HepG2 (cell line): Measurements from ENCODE around the gene DMPK. TPM values are rescaled to one million over a fixed set of nuclear protein-coding genes. Genes with fewer than 3 reads are reported as not detected.

Source experiments
- AGO2 ChIP-seq: fragments of 200-400 bp; formaldehyde crosslinking; optimal IDR thresholded peaks from 2 replicates; pipeline ENCODE3; 2017; ENCODE audit warnings: mild to moderate bottlenecking, low read depth, low read length, moderate library complexity
- ARID5B ChIP-seq: IDR thresholded peaks from 2 replicates; pipeline ENCODE4 v1.4.0; 2020; ENCODE audit warnings: mild to moderate bottlenecking, missing genetic modification reagents
- CEBPG ChIP-seq: IDR thresholded peaks from 2 replicates; pipeline ENCODE4 v1.6.1; 2016
- FOXK1 ChIP-seq: sonication (generic); formaldehyde crosslinking; IDR thresholded peaks from 2 replicates; pipeline ENCODE4 v1.4.0; 2020; ENCODE audit warnings: low read depth, missing genetic modification reagents, borderline replicate concordance
- HNRNPK ChIP-seq: fragments of 200-400 bp; formaldehyde crosslinking; IDR thresholded peaks from 2 replicates; pipeline ENCODE4 v1.6.1; 2018; ENCODE audit warnings: low read length, low read depth, moderate library complexity, mild to moderate bottlenecking; ENCODE audit not compliant: poor library complexity, severe bottlenecking
- HOXA7 ChIP-seq: sonication (generic); formaldehyde crosslinking; IDR thresholded peaks from 2 replicates; pipeline ENCODE4 v1.8.1; 2022; ENCODE audit warnings: mild to moderate bottlenecking, missing genetic modification reagents, moderate library complexity
- MED8 ChIP-seq: sonication (generic); formaldehyde crosslinking; IDR thresholded peaks from 2 replicates; pipeline ENCODE4 v1.8.1; 2023; ENCODE audit warnings: mild to moderate bottlenecking, missing genetic modification reagents; ENCODE audit not compliant: insufficient replicate concordance
- RXRB ChIP-seq: IDR thresholded peaks from 2 replicates; pipeline ENCODE4 v1.6.1; 2016; ENCODE audit warnings: borderline replicate concordance, missing genetic modification reagents, missing compliant biosample characterization
- SKI ChIP-seq: fragments of 450-650 bp; IDR thresholded peaks from one replicate; pipeline ENCODE4 v1.6.1; 2018; ENCODE audit warnings: mild to moderate bottlenecking; ENCODE audit not compliant: partially characterized antibody
- STAT5B ChIP-seq: sonication (generic); formaldehyde crosslinking; IDR thresholded peaks from 2 replicates; pipeline ENCODE4 v1.4.0; 2020; ENCODE audit warnings: missing genetic modification reagents
- TBL1XR1 ChIP-seq: fragments of 150-350 bp; IDR thresholded peaks from 2 replicates; pipeline ENCODE4 v1.6.1; 2014; ENCODE audit warnings: borderline replicate concordance, low read length; ENCODE audit not compliant: partially characterized antibody
- TBX3 ChIP-seq: fragments of 450-650 bp; IDR thresholded peaks from 2 replicates; pipeline ENCODE4 v1.6.1; 2017; ENCODE audit warnings: antibody characterized with exemption, mild to moderate bottlenecking, inconsistent platforms, borderline replicate concordance
- ZBTB46 ChIP-seq: sonication (generic); formaldehyde crosslinking; IDR thresholded peaks from 2 replicates; pipeline ENCODE4 v1.4.0; 2020; ENCODE audit warnings: mild to moderate bottlenecking, missing genetic modification reagents, borderline replicate concordance
- ZFX ChIP-seq: sonication (generic); formaldehyde crosslinking; IDR thresholded peaks from 2 replicates; pipeline ENCODE4 v1.4.0; 2020; ENCODE audit warnings: mild to moderate bottlenecking, low read depth, missing genetic modification reagents, moderate library complexity
- ZNF281 ChIP-seq: sonication (generic); formaldehyde crosslinking; IDR thresholded peaks from 2 replicates; pipeline ENCODE4 v1.4.0; 2020; ENCODE audit warnings: missing genetic modification reagents, borderline replicate concordance
- ZNF766 ChIP-seq: sonication (generic); formaldehyde crosslinking; IDR thresholded peaks from 2 replicates; pipeline ENCODE4 v1.5.0; 2020; ENCODE audit warnings: missing genetic modification reagents, borderline replicate concordance
- ZNF790 ChIP-seq: sonication (generic); formaldehyde crosslinking; IDR thresholded peaks from 2 replicates; pipeline ENCODE4 v1.8.0; 2022; ENCODE audit warnings: missing genetic modification reagents, mild to moderate bottlenecking, borderline replicate concordance
- ZSCAN22 ChIP-seq: sonication (generic); formaldehyde crosslinking; IDR thresholded peaks from 2 replicates; pipeline ENCODE4 v1.4.0; 2020; ENCODE audit warnings: mild to moderate bottlenecking, missing genetic modification reagents
- polyA plus RNA-seq, 8 experiments: library from polyadenylated mRNA; depleted of rRNA in 3 of 8; stranded (reverse) in 7 of 8; unstranded in 1 of 8; fragments of >200 nt; fragmentation: Illumina TruSeq in 4 of 8; extraction: Trizol in 4 of 8; gene quantifications; 2 replicates each; pipeline versions ENCODE4 v1.2.1 to v1.2.3, GENCODE V29; 2011 to 2016; ENCODE audit warnings: low read depth in 4 of 8, missing spikeins in 1 of 8, mixed read lengths in 1 of 8; ENCODE audit not compliant: insufficient read depth in 1 of 8
- total RNA-seq, 5 experiments: library from RNA; depleted of rRNA; stranded (reverse); fragments of >200 nt; fragmentation: Illumina TruSeq; extraction: Trizol; gene quantifications; 2 replicates each; pipeline ENCODE4 v1.2.3, GENCODE V29; 2016; ENCODE audit warnings: low read depth in 1 of 5

Gene DMPK
- total and polyA plus RNA-seq, 2 of the 13 experiments (the other 11 are each of a cell fraction or from before 2014, with no cell fraction given): 5.3 to 8.8 TPM

GRCh38 chr19:45782162-45782691 lies at the start of gene DMPK (continued):
- no peak for TF ChIP-seq ZBTB46 (CRISPR knock-in tag)
- TF ChIP-seq AGO2: peak; percentile 89
- TF ChIP-seq HNRNPK: peak; percentile 50
- TF ChIP-seq ZFX (CRISPR knock-in tag): peak; percentile 13; the same call in 1 of the 2 replicates
- TF ChIP-seq FOXK1 (CRISPR knock-in tag): no peak
- no peak for TF ChIP-seq TBX3
- no peak for TF ChIP-seq ARID5B
- no peak for TF ChIP-seq CEBPG
- TF ChIP-seq TBL1XR1: no peak
- TF ChIP-seq ZNF766: no peak
- TF ChIP-seq ZNF281 (CRISPR knock-in tag): no peak
- no peak for TF ChIP-seq STAT5B (CRISPR knock-in tag)
- TF ChIP-seq SKI: no peak
- TF ChIP-seq RXRB: no peak
- TF ChIP-seq ZSCAN22: no peak
- TF ChIP-seq MED8 (CRISPR knock-in tag): no peak
- no peak for TF ChIP-seq ZNF790 (CRISPR knock-in tag)
- no peak for TF ChIP-seq HOXA7 (CRISPR knock-in tag)
